NCI-H128 (cell line): ENCODE results near the gene MRRF.

Experiments
- DNase-seq: peaks from one replicate; lab custom pipeline; 2025; ENCODE audit not compliant: unreplicated experiment; lab: John Stamatoyannopoulos, UW

MRRF gene

DNA sequence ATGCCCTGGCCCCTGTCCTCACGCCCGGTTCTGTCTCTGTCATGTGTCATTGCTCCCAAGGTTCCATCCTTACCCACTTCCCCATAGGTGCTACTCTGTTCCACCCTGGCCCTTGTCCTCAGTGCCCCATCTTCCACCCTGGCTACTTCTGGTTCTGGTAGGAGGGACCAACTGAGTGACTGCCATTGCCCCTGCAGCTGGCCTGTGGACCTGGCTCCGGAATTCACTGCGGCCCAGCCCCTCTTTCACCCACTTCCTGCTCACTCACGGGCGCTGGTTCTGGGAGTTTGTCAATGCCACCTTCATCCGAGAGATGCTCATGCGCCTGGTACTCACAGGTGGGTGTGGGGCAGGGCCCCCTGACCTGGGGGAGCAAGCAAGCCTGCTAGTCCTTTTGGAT, 113.6 kb downstream of the MRRF start:
- no peak for DNase-seq

DNA sequence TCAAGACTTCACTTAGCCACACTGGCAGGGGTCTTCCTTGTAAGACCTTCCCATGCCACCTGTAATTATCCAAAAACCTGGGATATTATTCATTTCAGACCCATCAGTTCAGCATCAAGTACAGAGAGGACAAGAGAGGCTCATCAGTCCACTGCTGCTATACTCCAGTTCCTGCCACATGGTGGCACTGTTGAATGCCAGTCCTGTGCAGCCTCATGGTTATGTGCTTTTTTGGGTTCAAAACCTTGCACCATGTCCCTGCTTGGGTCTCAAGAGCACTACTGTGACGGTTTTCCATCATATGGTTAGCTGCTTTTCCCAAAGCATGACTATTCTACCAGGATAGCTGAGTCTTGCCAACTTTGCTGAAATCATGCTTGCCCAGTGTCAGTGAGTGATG, 114.7 kb downstream of the MRRF start:
- DNase-seq: no peak

DNA sequence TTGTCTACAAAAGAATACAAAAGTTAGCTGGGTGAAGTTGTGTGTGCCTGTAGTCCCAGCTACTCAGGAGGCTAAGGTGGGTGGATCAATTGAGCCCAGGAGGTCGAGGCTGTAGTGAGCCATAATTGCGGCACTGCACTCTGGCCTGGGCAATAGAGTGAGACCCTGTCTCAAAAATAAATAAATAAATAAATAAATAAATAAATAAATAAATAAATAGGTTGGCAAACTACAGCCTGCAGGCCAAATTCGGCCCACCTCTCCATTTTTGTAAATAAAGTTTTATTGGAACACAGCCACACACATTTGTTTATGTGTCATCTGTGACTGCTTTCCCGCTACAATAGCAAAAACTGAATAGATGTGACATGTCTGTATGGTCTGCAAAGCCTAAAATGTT, 115.6 kb downstream of the MRRF start:
- no peak for DNase-seq
